Stimulated activated CD8-positive, alpha-beta memory T cell treated with anti-CD3 and anti-CD28 coated beads, Interleukin-15, amount 100 ng/mL, for 1 hour (primary cell): ENCODE measurements around the gene EFCAB8.

Experiments
- DNase-seq: peaks from one replicate; pipeline ENCODE4 v3.0.0-alpha.2; 2020; ENCODE audit warnings: low read depth

The EFCAB8 gene, protein sequence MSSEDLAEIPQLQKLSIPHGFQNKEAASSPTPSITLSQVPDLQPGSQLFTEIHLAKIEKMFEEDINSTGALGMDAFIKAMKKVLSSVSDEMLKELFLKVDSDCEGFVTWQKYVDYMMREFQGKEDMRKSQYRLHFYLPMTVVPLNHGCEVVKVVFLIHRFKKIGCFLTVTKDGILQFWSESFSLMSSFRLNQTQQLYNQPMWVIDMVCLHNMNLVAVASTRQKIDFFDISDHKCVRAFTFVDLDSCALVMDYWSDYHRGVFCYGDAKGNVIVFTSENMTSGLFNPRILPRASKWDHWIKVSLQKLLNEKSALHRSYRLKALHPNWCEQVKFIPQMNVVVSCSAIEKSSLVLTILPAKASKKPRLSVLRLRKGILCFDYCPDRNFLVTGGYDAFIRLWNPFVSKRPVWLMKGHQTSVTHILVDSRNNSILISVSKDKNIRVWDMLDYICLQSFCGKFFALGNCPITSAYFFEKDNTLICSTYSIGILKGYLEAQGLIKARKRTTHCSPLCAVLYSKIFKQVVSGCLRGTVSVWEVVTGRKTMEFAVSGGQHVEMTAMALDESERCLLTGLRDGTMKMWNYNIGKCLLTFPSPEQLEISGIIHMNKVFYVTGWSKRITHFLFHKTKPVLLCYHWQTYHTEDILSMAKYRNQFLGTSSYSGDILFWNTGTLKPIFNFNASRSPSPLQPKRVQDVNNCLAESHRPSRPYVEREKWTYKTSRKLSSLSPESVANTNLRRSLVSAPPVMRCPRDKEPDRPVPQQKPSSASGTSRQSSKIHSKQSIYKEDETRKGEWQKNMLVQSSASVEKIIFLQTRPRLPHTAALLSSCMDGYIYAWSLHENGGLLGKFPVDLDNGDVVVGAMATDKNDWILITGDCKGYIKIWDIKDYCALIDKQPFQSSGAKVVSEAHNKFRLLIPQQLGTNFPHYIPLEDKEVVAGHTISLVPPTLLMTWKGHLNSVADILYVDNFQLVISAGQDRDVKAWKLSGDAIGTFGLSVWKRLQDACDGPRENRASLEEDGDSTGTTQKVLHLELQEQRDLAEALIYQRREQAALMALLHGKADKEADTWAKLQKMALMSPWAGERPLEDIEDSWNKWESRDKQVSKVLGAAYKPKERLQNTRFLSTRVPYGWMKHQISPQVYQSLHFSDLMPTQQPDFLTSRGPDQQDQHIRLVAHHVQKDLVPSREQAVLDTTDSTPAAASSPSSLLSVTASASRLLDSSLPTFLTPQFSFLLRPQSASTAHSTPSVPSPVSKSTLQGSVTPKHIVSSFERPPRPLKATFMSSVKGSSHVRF

GRCh38 chr20:32858701-32859372 is at the start of gene EFCAB8:
Gene EFCAB8, plus strand, starts transcription at chr20:32858923. Its CDS starts 4,870 bp downstream, at chr20:32863793.
- DNase-seq: no peak

DNA sequence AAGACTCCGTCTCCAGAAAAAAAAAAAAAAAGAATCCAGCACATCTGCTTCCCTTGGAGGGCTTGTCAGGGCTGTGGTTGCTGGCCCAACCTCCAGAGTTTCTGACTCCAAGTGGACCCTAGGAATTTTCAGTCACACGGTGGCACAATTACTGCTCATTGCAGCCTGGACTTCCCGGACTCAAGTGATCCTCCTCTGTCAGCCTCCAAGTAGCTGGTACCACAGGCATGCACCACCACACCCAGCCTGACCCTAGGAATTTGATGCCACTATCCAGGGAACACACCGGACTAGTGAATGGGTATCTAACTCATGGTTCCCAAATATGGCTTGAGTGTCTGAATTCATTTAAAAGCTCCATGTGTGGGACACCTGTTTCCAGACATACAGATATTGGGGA is 48.8 kb upstream of the EFCAB8 start:
- DNase-seq: no peak

DNA sequence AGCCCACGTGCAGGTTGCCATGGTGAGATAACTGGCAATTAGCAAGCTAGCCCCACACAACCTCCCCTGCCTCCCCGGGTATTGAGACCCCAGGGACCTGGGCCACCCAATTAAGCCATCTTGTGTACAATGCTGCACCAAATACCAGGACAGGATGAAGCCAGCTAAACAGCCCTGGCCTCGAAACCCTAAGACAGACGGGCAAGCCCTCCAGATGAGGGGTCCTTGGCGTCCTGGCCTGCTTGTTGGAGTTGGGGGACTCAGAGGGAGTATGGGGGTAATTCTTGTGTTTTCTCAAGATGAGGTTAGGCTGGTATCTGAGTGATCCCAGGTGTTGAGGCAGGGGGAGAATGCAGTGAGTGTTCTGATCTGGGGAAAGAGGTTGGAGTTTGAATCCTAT is 47.8 kb upstream of the EFCAB8 start:
- no peak for DNase-seq

DNA sequence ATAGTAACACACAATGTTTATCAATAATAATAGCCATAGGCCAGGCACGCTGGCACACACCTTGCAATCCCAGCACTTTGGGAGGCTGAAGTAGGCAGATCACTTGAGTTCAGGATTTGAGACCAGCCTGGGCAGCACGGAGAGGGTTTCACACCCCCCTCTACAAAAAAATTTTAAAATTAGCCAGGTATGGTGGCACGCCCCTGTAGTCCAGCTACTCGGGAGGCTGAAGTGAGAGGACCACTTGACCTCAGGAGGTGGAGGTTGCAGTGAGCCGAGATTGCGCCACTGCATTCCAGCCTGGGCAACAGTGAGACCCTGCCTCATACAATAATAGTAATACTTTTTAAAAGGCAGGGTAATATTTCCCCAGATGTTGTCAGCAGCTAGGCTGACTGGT is 46.8 kb upstream of the EFCAB8 start:
- no peak for DNase-seq

DNA sequence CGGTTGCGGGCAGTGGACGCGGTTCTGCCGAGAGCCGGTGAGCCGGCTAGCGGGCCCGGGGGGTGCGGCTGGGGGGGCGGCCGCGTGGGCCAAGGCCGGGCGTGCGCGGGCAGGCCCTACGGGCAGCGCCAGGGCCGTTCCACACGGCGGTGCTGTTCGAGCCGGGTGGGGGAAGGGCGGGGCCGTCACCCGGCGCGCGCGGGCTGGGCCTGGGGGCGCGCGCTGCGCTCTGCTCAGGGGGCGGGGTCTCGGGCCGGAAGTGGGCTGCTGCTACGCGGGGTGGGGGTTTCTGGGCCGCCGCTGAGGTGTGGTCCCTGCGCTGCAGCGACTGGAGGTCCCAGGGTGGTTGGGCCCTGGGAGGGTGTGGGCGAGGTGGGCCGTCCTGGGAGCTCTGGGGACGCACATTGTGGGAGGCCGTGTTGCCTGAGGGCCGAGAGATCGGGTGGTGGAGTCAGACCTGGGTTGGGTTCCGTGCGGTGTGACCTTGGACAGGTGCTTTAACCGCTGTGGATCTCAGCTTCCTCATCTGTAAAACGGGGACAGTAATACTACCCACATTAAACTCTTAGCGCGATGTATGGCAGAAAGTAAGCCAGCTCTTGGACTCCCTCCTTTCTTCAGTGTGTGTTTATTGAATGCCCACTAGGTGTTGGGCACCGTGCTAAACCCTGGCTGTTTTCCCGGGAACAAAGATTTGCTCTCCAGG is 38.6 kb upstream of the EFCAB8 start:
- DNase-seq: peak; percentile 73

DNA sequence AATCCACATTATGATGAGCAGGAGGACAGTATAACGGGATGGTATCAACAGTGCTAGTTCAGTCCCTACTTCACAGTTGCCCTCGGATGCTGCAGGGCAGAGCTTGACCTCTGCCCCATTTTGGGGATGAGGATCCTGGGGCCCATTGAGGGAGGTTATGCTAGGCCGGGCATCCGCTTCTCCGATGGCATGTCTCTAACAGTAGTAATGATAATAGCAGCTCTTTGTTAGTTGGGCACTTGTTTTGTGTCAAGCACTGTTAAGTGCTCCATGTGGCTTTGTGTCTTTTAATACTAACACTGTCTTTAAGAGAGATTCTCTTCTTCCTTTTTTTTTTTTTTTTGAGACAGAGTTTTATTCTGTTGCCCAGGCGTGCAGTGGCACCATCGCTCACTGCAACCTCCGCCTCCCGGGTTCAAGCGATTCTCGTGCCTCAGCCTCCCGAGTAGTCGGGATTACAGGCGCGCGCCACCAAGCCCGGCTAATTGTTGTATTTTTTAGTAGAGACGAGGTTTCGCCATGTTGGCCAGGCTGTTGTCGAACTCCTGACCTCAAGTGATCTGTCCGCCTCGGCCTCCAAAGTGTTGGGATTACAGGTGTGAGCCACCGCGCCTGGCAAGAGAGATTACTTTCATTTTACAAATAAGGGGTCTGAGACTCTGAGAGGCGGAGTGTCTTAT is 37.9 kb upstream of the EFCAB8 start:
- no peak for DNase-seq

GRCh38 chr20:32822225-32822624 is 36.5 kb upstream of the EFCAB8 start:
- no peak for DNase-seq

DNA sequence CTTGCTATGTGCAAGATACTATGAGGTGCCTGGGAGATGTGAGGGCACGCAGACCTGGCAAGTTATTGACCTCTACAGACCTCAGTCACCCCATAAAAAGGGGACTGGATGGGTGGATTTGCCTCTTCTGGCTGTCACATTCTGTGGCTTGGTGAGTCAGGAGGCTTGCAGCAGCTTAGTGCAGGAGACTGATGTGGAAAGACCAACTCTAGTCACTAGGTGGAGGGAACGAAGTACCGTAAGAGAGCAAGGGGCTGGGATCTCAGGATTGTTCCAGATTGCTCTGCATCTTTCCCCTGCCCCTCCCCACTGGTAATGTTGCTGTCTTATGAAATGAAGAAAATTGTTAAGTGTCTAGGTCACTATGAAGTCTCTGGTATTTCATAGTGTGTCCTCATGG is 35.6 kb upstream of the EFCAB8 start:
- DNase-seq: no peak

- no peak for DNase-seq
These were observed 34.8 kb upstream of the EFCAB8 start for GRCh38 chr20:32823737-32824588.

DNA sequence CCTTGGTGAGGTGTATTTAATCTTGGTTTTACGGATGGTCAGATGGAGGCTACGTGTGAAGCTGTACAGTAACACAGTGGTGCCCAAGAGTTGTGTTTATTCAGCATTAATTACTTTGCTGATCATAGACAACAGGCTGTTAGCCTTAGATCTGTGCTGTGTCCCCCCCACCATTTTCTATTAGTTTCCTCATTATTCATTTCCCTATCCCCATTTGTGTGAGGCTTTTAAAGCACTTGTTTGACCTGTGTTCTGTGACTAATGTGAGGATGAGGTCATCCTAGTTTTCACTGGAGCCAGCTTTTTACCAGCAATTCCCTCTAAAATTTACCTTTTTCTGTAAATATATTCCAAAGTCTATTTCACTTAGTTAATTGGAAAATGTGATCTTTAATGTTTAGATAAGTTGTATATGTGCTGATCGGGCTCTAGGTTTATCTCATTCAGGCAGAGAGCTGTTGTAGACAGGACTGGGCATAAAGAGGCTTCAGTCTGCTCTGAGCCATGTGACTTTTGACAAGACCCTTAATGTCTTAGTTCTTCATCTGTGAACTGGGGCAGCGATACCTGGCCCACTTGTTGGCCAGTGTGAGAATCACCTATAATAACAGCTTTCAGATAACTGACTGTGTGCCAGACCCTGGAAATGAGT is 30.6 kb upstream of the EFCAB8 start:
- DNase-seq: no peak

- DNase-seq: no peak
These were observed 29.3 kb upstream of the EFCAB8 start for GRCh38 chr20:32829311-32830005.

DNA sequence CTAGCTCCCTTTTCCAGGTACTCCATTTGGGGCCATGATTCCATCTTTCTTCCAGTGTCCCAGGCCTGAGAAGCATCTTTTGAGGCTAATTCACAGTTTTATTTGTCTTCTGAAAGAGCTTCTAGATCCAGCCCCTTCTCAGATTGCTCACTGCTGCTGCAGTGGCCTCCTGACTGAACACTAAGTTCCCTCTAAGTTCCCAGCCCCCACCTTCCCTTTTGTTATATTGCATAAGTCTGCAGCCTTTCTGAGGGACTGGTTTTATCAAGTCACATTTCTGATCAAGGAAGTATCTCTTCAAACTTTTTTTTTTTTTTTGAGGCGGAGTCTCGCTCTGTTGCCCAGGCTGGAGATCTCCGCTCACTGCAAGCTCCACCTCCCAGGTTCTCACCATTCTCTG is 28.3 kb upstream of the EFCAB8 start:
- no peak for DNase-seq

- no peak for DNase-seq
These were observed 26.7 kb upstream of the EFCAB8 start for GRCh38 chr20:32831982-32832381.

DNA sequence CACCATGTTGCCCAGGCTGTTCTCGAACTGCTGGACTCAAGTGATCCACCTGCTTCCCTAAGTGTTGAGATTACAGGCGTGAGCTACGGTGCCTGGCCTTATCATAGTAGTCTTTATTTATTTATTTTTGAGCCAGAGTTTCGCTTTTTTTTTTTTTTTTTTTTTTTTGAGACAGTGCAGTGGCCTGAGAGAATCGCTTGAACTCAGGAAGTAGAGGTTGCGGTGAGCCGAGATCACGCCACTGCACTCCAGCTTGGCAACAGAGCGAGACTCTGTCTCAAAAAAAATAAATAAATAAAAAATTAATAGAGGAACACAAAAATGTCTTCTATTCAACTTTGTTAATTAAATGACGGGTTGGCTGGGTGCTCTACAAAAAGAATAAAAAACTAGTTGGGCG is 26.1 kb upstream of the EFCAB8 start:
- no peak for DNase-seq

DNA sequence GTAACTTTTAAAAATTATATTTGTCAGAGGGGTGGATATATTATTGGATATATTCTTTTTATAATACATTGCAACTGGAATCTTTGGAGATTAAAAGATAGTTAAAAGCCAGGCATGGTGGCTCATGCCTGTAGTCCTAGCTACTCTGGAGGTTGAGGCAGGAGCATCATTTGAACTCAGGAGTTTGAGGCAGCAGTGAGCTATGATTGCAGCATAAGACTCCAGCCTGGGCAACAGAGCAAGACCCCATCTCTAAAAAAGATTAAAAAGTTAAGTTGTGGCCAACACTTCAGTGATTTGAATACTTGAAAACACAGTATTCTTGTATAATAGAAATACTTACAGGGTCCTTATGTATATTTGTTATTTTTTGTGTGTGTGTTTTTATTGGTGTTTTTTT is 23.8 kb upstream of the EFCAB8 start:
- no peak for DNase-seq

- DNase-seq: no peak
These were observed 21.6 kb upstream of the EFCAB8 start for GRCh38 chr20:32837157-32837556.

DNA sequence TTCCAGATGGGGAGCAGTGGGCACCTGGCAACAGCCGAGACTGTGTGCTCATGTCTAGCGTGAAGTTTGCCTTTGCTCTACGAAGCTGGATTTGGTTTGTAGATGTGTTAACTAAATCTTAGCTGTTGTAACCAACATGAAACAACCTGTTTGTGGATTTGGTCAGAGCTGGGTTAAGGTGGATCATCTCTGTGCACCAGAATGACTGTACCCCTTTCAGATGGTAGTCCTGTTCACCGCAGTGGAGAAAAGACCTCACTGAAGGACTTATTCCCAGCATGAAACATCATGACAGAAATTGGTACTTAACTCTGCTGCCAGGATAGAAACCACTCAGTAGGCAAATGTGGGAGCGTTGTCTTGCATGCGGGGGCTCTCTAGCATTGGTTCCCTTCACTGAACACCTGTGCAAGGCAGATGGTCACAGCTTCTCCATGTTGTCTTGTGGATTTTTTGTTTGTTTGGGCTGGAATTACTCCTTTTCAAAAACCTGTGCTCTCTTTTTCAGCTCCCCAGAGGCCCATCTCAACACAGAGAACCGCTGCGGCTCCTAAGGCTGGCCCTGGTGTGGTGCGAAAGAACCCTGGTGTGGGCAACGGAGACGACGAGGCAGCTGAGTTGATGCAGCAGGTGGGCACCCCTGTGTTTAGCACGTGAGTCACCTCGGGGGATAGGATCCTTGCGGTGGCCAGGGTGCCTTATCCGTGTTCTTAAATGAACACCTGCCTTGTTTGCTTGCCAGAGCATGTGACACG is 19.3 kb upstream of the EFCAB8 start:
- no peak for DNase-seq

GRCh38 chr20:32839982-32840285 is 18.8 kb upstream of the EFCAB8 start:
- no peak for DNase-seq
